IPS-18a (cell line): ENCODE data around the gene CHTOP.
A peak's percentile ranks its signal among the peaks of the same experiment; 100 is the strongest.

Experiments
- H3K27ac ChIP-seq: one replicate; pipeline ENCODE4 v1.5.1; 2013; ENCODE audit warnings: low read length
- H3K27me3 ChIP-seq: one replicate; pipeline ENCODE4 v1.6.1; 2013; ENCODE audit warnings: mild to moderate bottlenecking, low read length; ENCODE audit not compliant: control insufficient read depth, insufficient read depth
- H3K36me3 ChIP-seq: one replicate; pipeline ENCODE4 v1.6.1; 2013; ENCODE audit warnings: low read depth, low read length; ENCODE audit not compliant: control insufficient read depth
- H3K4me1 ChIP-seq: one replicate; pipeline ENCODE4 v1.6.1; 2013; ENCODE audit warnings: low read depth, low read length; ENCODE audit not compliant: control insufficient read depth
- H3K4me3 ChIP-seq: one replicate; pipeline ENCODE4 v1.5.1; 2013; ENCODE audit warnings: low read length
- H3K9ac ChIP-seq: one replicate; pipeline ENCODE4 v1.6.1; 2013; ENCODE audit warnings: mild to moderate bottlenecking, low read length, moderate library complexity
- H3K9me3 ChIP-seq: one replicate; pipeline ENCODE4 v1.6.1; 2013; ENCODE audit warnings: low read depth, low read length; ENCODE audit not compliant: control insufficient read depth

The CHTOP gene

DNA sequence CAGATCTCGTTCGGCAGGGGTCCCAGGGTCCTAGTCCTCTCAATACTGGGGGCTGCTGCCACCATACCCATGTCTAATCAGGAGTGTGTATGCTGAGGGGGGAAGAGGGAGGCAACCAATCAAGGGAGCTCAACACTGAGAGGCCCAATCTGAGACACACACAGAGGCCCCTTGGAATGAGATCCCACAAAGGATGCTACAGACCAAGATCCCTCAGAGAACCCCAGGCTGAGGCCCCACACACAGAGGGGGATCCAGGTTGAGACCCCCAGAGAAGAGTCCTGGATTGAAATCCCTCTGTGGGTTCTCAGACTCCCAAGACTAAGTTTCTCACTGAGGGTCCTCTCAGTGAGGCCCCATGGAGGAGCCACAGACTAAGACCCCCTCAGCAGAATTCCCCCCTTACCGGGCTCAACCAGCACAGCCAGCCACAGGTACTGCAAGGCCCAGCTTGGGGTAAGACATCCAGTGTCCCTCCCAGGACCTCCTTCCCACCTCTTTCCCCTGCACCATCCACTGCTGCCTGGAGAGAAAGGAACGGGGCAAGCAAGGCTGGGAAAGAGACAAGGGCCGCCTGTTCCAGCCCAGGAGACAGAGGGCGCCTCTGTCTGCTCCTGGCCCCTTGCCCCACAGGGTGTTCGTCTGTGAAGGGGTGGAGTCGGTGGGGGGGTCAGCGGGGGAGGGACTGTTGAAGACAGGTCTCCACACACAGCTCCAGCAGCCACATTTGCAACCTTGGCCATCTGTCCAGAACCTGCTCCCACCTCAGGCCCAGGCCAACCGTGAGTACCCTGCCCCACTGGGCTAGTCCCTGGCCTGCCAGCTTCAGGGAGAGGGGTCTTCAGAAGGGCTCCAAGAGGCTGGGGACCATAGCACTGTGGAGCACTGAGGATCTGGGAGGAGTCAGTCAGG, 5.9 kb upstream of the CHTOP start, which contains the start of gene S100A1:
TSS of gene S100A1 (plus strand) at position 720 of the 912 bp plus-strand sequence. CDS start 2,088 bp downstream, outside the sequence.
- Histone ChIP-seq H3K36me3 (peaks cover 6% of the 10 kb centered on the region), H3K9ac (peak within 1 kb of the TSS; percentile 30), H3K27ac (no peak within 1 kb of the TSS), H3K4me1 (peaks cover 17% of the 10 kb centered on the region), H3K9me3 (no peaks in the 10 kb centered on the region), H3K27me3 (no peaks in the 10 kb centered on the region), H3K4me3 (peak within 1 kb of the TSS; percentile 65)

- Histone ChIP-seq H3K36me3 (peaks cover 6% of the 10 kb centered on the region), H3K4me3 (no peak overlapping the region), H3K9ac (no peak overlapping the region), H3K27me3 (no peaks in the 10 kb centered on the region), H3K4me1 (peaks cover 9% of the 10 kb centered on the region), H3K27ac (no peak overlapping the region), H3K9me3 (no peaks in the 10 kb centered on the region)
Measured at GRCh38 chr1:153628638-153629342, 5.1 kb upstream of the CHTOP start.

DNA sequence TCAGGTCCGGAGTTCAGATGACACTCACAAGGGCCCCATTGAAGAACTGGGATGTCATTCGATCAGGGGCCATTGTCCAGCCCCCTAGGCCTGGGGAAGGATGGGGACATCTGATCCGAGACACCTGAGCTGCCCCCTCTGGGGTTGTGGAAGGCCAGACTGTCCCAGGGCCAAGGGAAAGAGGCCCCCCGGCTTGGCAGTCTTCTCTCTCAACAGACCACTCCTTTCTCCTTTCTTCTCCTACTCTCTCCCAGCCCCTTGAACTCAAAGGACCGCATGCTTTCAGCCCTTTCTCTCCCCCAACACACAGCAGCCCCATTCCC, 4.6 kb upstream of the CHTOP start:
- Histone ChIP-seq H3K27me3 (no peaks in the 10 kb centered on the region), H3K4me3 (no peak overlapping the region), H3K9me3 (no peaks in the 10 kb centered on the region), H3K4me1 (peaks cover 8% of the 10 kb centered on the region), H3K27ac (no peak overlapping the region), H3K9ac (no peak overlapping the region), H3K36me3 (peaks cover 6% of the 10 kb centered on the region)

DNA sequence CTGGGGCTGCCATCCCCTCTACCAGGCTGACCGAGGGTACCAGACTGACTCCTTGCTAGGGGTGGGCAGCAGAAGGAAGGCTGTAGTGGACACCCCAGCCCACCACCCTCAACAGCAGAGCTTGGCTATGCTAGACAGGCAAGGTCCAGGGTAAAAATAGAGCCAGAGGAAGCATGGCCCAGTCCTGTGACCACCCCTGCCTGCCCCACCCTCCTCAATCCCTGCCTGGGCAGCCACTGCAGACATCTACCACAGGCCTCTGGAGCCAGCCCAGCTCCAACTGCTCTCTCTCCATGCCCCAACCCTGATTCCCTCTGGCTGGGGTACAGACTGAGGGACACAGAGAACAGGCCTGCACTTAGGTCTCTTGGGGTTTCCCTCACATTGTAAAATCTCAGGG, 3.9 kb upstream of the CHTOP start:
- H3K9me3 ChIP-seq = no peaks in the 10 kb centered on the region
- peaks cover 8% of the 10 kb centered on the region for H3K4me1 ChIP-seq
- no peak overlapping the region for H3K9ac ChIP-seq
- peaks cover 6% of the 10 kb centered on the region for H3K36me3 ChIP-seq
- no peaks in the 10 kb centered on the region for H3K27me3 ChIP-seq
- H3K27ac ChIP-seq = no peak overlapping the region
- no peak overlapping the region for H3K4me3 ChIP-seq

DNA sequence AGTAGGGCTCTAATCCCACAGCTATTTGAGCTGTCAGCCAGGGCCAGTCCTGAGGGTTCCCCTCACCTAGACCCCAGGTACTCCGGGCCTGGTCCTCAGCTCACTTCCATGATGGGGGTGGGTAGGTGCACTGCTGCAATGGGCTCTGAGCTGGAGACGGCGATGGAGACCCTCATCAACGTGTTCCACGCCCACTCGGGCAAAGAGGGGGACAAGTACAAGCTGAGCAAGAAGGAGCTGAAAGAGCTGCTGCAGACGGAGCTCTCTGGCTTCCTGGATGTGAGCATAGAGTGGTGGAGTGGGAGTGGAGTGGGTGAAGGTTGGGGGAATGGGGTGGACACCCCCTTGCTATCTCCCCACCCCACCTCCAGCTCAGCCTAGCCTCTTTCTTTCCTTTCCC, 3.5 kb upstream of the CHTOP start:
- Histone ChIP-seq H3K36me3 (peaks cover 3% of the 10 kb centered on the region), H3K4me1 (peaks cover 8% of the 10 kb centered on the region), H3K27ac (no peak overlapping the region), H3K4me3 (no peak overlapping the region), H3K27me3 (no peaks in the 10 kb centered on the region), H3K9me3 (no peaks in the 10 kb centered on the region), H3K9ac (no peak overlapping the region)

DNA sequence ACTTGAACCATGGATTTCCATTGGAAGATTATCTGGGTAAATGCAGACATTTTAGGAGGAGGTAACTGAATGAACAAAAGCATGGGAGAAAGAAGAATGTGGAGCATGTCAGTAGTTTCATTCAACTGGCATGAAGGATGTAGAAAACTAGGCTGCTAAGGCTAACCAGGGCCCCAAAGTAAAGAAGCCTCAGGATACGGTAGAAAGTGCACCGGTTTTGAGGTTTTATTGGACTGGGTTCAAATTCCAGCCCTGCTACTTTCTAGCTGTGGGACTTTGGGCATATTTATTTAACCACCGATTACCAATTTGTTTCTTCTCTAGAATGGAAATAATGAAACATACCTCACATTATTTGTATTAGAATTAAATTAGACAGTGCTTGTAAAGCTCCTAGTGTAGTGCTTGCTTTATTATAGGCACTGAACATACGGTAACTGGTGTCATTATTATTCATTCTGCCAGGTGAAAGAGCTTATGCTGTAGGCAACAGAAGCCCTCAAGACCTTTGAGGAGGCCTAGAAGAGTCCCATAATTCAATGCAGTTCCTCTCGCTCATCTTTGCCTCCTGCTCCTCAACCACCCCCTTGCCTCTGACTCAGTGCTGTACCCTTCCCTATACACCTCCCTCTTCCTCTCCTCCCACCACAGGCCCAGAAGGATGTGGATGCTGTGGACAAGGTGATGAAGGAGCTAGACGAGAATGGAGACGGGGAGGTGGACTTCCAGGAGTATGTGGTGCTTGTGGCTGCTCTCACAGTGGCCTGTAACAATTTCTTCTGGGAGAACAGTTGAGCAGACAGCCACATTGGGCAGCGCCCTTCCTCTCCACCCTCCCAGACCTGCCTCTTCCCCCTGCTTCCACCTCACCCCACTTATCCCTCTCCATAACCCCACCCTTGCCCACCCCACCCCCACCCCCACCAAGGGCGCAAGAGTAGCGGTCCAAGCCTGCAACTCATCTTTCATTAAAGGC, 2.5 kb upstream of the CHTOP start:
- H3K4me1 ChIP-seq = peaks cover 6% of the 10 kb centered on the region
- no peaks in the 10 kb centered on the region for H3K27me3 ChIP-seq
- H3K36me3 ChIP-seq = peaks cover 7% of the 10 kb centered on the region
- no peak overlapping the region for H3K9ac ChIP-seq
- no peaks in the 10 kb centered on the region for H3K9me3 ChIP-seq
- H3K27ac ChIP-seq = no peak overlapping the region
- no peak overlapping the region for H3K4me3 ChIP-seq

DNA sequence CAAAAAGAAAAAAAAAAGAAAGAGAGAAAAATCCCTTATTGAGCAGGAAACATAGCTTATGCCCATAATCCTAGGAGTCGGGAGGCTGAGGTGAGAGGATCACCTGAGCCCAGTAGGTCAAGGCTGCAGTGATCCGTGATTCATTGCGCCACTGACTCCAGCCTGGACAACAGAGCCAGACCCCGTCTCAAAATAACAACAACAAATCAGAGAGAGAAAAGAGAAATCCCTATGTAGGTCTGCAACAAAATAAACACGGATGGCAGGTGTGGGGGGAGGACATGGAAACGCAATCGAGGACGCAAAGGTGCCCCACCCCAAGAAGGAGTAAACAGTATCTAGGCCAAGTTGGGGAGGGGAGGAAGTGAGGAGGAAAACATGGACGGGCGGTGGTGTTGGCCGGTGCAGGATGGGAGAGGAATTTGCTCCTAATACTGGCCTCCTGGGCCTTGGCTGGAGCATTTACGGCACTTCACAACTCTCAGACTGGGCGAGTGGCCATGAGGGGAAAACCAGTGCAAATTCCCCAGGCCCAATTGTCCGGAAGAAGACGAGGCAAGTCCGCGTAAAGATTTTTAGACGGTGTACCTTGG, 609 bp upstream of the CHTOP start:
- Histone ChIP-seq H3K9me3 (no peaks in the 10 kb centered on the region), H3K36me3 (peaks cover 26% of the 10 kb centered on the region), H3K27me3 (no peaks in the 10 kb centered on the region), H3K9ac (peak overlapping the region; percentile 100), H3K27ac (no peak overlapping the region), H3K4me1 (no peaks in the 10 kb centered on the region), H3K4me3 (peak overlapping the region; percentile 99)

- Histone ChIP-seq H3K9ac (no peak overlapping the region), H3K4me1 (no peaks in the 10 kb centered on the region), H3K27ac (no peak overlapping the region), H3K9me3 (no peaks in the 10 kb centered on the region), H3K27me3 (no peaks in the 10 kb centered on the region), H3K4me3 (no peak overlapping the region), H3K36me3 (peaks cover 52% of the 10 kb centered on the region)
Measured at GRCh38 chr1:153635872-153636271, 2.0 kb downstream of the CHTOP start.

- Histone ChIP-seq H3K36me3 (peaks cover 56% of the 10 kb centered on the region), H3K9ac (no peak overlapping the region), H3K4me3 (no peak overlapping the region), H3K27me3 (no peaks in the 10 kb centered on the region), H3K4me1 (no peaks in the 10 kb centered on the region), H3K9me3 (no peaks in the 10 kb centered on the region), H3K27ac (no peak overlapping the region)
Measured at GRCh38 chr1:153636312-153636711, 2.4 kb downstream of the CHTOP start.

- Histone ChIP-seq H3K9ac (no peak overlapping the region), H3K36me3 (peaks cover 76% of the 10 kb centered on the region), H3K27me3 (no peaks in the 10 kb centered on the region), H3K27ac (no peak overlapping the region), H3K4me3 (no peak overlapping the region), H3K4me1 (no peaks in the 10 kb centered on the region), H3K9me3 (no peaks in the 10 kb centered on the region)
Measured at GRCh38 chr1:153638261-153638660, 4.4 kb downstream of the CHTOP start.

- Histone ChIP-seq H3K9me3 (no peaks in the 10 kb centered on the region), H3K4me3 (no peak overlapping the region), H3K9ac (no peak overlapping the region), H3K27me3 (no peaks in the 10 kb centered on the region), H3K4me1 (no peaks in the 10 kb centered on the region), H3K27ac (no peak overlapping the region), H3K36me3 (peaks cover 86% of the 10 kb centered on the region)
Measured at GRCh38 chr1:153639280-153639679, 5.4 kb downstream of the CHTOP start.
